Keratinocyte (primary cell): ENCODE results near the gene NLGN3.

Experiments used
- EZH2 ChIP-seq: IDR thresholded peaks from one replicate; pipeline ENCODE4 v1.6.1; 2012; ENCODE audit warnings: inconsistent platforms, mild to moderate bottlenecking, low read length, moderate library complexity
- TF ChIP-seq, protein P1 (sequence below), 3 experiments: IDR thresholded peaks in 1 of 3; conservative IDR thresholded peaks in 1 of 3; optimal IDR thresholded peaks in 1 of 3; 2 replicates in 2 of 3; 3 replicates in 1 of 3; pipeline versions ENCODE3 to v1.5.1; 2011; ENCODE audit warnings: low read length in 3 of 3, mild to moderate bottlenecking in 3 of 3, moderate library complexity in 2 of 3, control low read depth in 1 of 3, inconsistent platforms in 1 of 3; ENCODE audit not compliant: insufficient read depth in 2 of 3; ENCODE audit errors: extremely low read depth in 1 of 3

DNA sequence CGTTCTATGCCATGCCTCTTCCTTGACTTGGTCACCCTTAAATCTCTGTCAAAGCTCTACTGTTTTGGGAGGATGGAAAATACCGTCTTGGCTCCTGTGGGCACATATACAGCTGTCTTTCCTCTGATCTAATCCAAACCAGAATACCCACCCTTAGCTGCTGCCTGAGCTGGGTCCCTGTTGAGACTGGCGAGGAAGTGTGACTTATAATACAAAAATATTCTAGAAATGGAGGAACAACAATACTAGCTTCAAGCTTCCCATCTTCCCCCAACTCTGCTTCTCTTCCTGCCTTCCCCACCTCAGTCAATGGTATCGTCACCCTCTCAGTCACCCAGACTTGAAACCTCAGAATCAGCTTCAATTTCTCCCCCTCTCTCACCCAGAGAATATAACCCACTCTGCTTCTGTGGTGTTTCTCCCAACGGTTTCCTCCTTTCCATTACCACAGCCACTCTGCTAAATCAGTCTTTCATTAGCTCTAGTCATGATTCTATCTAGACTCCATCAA, 32.7 kb upstream of the NLGN3 start:
- TF ChIP-seq, protein P1, sequence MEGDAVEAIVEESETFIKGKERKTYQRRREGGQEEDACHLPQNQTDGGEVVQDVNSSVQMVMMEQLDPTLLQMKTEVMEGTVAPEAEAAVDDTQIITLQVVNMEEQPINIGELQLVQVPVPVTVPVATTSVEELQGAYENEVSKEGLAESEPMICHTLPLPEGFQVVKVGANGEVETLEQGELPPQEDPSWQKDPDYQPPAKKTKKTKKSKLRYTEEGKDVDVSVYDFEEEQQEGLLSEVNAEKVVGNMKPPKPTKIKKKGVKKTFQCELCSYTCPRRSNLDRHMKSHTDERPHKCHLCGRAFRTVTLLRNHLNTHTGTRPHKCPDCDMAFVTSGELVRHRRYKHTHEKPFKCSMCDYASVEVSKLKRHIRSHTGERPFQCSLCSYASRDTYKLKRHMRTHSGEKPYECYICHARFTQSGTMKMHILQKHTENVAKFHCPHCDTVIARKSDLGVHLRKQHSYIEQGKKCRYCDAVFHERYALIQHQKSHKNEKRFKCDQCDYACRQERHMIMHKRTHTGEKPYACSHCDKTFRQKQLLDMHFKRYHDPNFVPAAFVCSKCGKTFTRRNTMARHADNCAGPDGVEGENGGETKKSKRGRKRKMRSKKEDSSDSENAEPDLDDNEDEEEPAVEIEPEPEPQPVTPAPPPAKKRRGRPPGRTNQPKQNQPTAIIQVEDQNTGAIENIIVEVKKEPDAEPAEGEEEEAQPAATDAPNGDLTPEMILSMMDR (optimal IDR thresholded peaks at IDR 0.05 in 1 of 3, IDR thresholded peaks at IDR 0.05 in 1 of 3, conservative IDR thresholded peaks at IDR 0.05 in 1 of 3; ENCODE audit: extremely low read depth in 1 of 3, insufficient read depth in 2 of 3, low read length in 3 of 3), result no peak
- no peak for TF ChIP-seq EZH2
